Activated T-cell treated with anti-CD3 and anti-CD28 coated beads, Interleukin-2, amount 50 U/mL, for 48 hours (primary cell): ENCODE data around the gene BCL11B.

Experiments used
- DNase-seq, 2 experiments: peaks; one replicate each; pipeline ENCODE4 v3.0.0-alpha.2; 2020

The BCL11B gene

DNA sequence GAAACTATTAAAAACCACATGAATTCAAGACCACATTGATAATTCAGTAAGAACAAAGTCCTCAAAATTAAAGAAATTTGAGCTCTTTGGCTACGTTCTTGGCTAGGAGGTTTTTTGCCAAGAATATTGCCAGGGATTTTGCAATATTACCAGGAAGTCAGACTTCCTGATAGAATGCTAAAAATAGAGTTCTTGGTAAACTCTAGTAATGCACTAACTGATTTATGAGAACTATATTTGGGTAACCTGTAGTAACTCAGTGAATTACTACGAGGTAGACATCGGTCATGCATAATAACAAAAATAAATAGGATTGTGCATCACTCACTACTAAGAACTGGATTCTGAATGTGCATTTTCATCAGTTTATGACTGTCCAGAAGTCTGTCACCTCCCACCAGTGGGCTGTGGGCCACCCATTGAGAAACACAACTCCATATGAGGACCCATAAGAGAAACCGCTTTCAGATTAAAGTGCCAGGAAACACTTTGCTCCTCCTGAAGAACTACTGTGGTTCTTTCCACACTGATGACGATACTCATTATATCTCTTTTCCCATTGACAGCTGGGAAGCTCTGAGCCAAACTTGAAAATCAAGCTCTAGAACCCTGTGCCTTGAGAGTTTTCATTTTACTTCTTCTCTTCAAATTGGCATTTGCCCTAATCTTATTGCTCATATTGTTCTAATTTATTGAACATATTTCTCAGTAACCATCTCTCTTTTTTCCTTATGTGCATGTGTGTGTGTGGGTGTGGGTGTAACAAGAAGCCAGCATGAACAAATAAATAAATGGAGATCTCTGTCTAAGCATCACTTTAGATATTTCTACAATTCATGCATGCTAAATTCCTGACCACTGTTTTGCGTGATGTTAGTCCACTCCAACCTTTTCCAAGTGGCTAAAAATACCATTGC lies 116.6 kb downstream of the BCL11B start:
- peak in 1 of 2 experiments; percentile 18 for DNase-seq

DNA sequence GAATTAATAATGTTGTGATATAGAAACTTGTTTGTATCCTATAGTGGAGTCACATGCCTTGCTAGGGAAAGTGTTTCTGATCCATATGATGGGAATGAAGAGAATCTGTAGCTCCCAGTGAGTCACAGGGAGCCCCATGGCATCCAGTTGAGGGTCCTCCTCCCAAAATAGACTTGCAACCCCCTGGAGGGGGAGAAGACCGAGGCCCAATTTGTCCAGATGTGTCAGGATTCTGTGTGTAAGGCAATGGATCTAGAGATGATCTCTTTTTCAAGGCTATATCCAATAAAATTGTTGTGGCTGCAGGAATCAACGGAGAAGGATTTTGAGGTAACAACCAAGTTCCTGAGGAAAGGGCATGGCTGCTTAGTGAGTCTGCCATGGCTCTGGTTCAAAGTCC lies 121.8 kb downstream of the BCL11B start:
- DNase-seq, result no peak

DNA sequence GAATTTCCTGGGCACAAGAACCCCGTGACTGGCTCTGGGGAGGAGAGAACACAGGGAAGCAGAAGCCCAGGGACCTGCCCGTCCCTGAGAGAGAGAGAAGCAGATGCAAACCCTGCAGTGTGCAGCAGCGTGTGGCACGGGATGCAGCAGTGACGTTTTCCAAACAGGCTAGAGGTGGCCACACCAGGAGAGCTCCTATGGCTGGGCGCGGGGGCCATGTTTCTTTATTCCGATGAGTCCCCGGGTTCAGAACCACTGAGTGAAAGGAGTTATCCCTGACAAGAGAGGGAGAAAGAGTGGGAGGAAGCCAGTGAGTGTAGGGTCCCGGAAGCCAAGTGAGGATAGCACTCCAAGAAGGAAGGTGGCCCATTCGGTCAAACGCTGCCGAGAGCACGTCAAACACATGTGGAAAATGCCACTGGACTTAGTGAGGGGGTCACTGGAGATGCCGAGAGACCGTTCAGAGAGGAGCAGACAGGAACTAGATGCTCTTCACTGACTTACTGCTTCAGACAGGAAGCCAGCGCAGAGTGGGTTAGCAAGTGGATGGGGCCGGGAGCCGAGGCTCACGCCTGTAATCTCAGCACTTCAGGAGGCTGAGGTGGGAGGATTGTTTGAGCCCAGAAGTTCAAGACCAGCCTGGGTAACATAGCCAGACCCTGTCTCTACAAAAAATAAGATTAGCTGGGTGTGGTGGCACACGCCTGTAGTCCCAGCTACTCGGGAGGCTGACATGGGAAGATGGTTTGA lies 123.0 kb downstream of the BCL11B start:
- no peak for DNase-seq

DNA sequence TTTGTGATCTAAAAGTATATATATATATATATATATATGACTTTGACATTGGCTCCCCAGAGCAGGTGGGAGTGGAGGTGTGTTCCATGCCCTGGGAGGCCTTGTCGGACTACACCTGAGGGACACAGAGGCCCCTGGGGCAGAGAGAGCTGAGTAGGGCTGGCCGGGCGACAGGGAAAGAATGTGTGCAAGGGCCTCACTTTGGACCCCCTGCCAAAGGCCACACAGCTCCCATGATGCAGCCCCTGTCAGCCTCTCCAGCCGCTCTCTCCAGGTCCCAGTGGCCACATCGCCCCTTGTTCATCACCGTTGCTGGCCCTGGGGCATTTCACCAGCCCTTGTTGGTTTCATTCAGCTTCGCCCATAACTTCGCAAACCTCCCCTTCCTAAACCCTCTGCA lies 123.9 kb downstream of the BCL11B start:
- DNase-seq, result no peak

DNA sequence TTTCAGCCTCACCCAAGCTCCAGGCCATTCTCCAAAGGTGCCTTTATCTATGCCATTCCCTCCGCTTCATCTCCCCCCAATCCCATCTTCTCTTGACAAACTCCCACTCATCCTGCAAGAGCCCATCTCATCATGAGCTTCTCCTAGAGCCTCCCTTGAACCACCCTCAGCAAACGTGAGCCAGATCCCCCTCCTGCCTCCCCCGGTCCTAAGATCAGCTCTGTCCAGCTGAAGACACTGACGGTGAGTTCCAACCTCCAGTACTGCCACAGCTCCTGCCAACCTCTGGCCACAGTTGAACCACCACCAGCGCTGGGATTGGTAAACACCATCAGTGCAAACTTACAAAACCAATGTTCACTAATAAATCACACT lies 124.6 kb downstream of the BCL11B start:
- no peak for DNase-seq

DNA sequence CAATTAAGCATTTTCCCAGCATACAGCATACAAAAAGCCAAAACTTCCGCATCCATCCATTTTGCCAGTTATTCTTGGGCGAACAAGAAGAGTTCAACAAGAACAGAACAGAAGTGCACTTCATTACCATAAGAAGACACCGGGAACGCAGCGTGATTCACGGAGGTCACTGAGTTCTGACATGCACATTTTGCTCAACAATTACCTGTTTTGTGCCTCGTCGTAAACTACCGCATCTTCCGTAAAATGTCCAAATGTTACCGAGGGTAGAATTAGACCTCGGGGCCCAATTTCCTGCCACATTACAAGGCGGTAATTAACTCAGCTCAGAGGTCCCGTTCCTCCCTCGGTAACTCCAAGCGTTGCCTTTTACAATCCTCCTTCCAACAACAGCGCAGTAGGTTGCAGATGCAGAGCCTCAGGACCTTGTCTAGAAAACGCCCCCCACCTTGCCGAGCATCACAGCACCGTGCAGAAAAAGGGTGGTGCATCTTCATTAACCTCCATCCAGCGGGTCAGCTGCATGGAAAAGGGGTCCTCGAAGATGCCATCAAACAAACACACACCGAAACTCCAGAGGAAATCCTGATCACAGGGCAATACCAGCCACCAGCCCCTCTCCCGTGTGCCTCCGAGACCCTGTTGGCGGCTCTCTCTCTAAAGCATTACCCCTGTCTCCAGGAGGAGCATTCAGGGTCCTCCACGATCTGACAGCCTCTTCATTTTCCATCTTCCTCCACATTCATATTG lies 125.2 kb downstream of the BCL11B start:
- no peak for DNase-seq

DNA sequence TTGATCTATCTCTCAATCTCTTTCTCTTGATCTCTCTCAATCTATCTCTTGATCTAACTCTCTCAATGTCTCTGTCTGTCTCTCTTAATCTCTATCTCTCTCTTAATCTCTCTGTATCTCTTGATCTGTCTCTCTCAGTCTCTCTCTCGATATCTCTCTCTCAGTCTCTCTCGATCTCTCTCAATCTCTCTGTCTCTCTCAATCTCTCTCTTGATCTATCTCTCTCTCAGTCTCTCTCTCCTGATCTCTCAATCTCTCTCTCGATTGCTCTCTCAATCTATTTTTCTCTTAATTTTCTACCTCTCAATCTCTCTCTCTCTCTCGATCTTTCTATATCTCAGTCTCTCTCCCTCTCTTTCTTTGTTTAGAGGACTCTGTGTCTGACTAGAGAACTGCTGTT lies 126.7 kb downstream of the BCL11B start:
- DNase-seq, result no peak

DNA sequence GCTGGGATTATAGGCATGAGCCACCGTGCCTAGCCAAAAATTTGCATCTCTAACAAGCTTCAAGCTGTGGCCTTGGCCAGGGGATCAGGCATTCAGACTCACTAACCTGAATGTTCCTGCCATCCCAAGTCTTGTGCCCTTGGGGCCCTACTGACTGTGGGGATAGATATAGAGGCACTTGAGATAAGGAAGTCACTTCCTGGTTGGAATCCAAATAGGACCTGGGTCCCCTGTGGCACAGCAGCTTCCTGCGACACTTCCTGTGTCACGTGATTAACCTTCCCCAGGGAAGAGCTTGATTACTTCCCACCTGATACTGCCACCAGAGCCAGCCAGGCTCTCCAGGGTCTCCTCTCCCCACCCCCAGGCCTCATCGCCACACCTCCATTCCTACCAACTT lies 128.2 kb downstream of the BCL11B start:
- no peak for DNase-seq

DNA sequence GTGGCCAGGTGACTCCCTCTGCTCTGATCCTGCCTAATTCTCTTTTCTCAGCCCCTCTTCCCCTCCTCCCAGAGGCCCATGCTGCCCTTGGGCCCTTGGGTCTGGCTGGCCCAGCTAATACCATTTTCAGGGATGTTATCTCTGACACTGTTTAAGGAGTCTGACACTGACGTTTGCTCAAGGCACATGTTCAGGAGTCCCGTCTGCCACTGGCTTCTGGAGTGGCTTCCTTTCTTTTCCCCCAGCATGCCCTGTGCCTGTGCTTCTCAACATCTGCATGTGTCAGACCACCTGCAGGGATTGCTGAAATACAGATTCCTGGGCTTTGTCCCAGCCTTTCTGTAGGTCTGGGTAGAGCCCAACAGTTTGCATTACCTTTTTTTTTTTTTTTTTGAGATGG lies 128.9 kb downstream of the BCL11B start:
- DNase-seq, result no peak

DNA sequence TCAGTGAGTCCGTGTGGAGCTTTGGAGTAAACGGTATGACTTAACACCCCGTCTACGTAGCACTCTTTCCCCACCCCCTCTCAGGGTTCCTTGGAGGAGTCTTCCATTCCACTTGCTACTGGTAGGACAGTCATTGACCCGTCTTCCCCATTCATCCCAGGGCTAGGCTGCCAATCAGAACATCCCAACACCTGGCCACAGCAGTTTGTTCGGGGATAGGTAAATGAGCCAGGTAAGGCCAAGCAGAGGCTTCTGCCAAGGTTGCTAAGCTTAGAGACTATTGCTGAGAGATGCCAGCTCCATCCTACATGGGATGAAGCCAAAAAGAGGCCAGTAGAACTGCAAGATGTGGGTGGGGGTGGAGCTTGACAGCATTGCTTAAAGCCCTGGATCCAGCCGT lies 130.8 kb downstream of the BCL11B start:
- no peak for DNase-seq

DNA sequence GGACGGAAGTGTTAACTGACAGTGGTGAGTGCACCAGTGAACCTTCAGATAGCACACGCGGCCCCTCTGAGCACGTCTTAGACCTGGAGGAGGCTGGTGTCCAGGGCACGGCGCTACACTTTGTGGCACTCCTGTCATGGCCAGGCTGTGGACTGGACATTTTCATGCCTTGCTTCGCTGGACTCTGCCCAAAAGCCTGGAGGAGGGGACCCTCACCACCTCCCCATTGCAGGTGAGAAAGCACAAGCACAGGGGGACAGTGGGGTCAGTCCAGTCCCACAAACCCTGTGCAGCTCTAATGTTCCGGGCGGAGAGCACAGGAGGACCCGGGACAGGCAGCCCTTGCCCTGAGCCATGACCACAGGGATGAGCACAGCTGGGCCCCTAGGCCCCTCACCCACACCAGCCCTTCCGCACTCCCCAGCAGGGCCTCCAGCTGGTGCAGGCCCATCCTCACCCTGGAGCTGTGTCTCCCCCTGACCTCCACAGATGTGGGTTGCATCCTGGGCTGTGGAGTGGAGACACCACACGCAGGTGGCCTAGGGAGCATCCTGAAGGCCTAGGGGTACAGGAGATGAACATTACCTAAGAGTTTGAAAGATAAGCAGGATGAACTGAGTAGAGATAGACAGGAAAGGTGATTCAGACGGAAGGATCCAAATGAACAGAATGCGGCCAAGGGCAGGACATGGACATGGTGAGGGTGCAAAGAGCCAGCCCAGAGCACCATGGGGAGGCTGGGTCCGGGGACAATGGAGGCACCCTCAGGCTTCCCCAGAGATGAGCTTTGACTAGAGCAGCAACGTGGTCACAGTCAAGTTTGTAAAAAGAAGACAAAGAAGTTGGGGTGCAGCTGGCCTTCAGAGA lies 132.8 kb downstream of the BCL11B start:
- no peak for DNase-seq

DNA sequence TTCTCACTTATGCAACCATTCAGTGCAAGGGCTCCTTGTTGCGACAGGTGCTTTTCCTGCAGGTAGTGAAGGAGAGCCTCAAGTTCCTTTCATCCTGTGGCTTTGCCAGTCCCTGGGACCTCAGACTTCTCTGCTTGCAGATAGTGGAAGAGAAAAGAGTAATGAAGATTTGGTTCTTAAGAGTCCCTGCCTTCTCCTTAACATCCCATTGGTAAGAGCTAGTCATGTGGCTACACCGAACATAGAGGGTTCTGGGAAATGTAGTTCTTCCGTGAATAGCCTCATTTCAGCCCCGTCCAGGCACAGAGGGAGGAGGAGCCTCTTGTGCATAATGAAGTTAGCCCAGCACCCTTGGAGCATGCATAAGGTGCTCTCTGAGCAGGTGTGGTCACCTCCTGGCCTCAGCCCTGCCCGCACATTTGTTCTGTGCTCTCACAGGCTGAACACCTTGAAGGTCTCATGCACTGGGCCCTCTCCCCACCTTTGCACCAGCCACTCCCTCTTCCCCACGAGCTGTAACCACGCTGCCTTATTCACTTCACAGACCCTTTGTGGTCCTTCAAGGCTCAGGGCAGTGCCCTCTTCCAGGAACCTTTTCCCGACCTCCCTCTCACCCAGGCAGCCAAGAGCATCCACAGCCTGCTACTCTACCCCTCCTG lies 134.0 kb downstream of the BCL11B start:
- DNase-seq, result no peak

DNA sequence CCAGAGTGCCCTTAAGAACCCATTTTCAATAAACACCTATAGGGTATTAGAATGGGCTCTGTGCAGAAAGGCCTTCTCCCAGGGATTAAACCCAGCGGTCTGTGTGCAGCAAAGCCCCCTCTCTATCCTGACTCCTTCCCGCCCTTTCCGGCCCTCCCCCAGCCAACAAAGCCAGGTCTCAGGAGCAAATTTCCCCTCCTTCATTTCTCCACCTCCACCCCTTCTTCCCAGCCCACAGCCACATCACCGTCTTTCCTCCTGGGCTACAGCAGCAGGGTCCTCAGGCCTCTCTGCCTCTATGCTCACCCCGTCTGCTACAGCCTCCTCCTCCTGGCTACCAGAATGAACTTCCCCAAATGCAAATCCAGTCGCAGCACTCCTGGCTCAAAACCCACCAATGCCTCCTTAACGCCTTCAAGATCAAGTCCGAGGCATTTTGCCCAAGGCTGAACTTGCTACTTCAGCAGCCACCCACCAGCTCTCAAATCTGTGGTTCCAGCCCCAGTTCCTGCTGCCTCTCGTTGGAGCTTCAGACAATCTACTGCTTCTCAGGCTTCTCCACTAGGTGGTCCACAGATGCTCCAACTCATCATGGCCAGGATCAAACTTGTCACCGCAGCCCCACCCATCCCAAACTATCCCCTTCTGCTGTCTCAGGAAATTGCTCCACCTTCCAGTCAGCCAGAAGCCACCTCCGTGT lies 134.8 kb downstream of the BCL11B start:
- DNase-seq, result no peak

DNA sequence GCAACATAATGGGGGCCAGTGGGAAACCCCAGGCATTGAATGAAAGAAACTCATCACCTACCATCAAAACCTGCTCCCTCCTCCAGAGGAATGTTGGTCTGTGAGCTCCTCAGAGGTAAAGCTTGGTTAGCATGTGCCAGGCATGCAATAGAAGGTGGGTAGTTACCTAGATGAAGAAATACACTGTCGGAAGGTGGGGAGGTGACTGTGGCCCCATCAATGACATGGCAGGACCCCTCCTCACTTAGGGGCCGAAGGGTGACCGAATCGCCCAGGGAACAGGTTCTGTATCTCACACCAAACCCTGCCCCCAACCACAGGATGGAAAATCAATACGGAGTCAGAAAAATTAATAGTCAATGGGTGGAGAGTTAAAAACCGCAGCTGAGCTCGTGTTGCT lies 135.6 kb downstream of the BCL11B start:
- DNase-seq, result peak in 1 of 2 experiments; percentile 2

DNA sequence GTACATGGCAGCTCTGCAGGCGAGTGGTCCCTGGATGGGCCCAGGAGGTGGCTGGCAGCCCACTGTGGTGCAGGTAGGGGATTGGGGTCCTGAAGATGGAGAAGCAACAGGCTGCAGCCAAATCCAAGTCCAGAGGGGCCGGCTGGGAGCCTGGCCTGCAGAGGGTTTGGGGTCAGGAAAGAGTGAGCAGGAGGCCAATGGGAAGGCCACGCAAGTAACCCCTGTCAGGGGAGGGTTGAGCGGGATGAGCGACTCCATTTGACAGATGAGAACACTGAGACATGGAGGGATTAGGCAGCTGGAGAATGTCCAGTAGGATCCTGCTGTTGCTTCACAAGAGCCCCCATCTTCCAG lies 136.0 kb downstream of the BCL11B start:
- peak; percentile 3 to 4 for DNase-seq

DNA sequence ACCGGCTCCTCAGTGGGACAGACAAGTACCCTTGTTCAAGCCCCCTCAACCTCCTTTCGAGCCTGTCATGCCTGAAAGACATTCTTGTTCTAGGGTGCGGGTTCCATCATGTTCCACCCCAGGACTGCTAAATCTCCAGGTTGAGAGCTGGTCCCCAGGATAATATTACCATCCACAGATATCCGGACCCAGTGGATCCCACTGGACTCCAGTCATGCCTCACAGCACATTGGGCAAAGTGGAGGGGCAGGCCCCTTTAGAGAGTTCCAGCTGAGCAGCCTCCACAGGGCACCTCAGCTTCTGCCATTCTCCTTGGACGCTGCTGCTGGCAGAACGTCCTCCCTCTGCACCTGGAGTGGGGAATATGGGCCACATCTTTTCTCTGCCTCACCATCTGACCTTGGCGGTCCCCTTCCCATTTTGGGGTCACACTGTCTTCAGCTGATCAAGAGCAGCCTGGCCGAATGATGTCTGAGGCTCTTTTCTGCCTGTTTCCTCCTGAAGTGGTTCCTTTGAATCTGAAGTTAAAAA lies 137.4 kb downstream of the BCL11B start:
- peak in 1 of 2 experiments; percentile 7 for DNase-seq

DNA sequence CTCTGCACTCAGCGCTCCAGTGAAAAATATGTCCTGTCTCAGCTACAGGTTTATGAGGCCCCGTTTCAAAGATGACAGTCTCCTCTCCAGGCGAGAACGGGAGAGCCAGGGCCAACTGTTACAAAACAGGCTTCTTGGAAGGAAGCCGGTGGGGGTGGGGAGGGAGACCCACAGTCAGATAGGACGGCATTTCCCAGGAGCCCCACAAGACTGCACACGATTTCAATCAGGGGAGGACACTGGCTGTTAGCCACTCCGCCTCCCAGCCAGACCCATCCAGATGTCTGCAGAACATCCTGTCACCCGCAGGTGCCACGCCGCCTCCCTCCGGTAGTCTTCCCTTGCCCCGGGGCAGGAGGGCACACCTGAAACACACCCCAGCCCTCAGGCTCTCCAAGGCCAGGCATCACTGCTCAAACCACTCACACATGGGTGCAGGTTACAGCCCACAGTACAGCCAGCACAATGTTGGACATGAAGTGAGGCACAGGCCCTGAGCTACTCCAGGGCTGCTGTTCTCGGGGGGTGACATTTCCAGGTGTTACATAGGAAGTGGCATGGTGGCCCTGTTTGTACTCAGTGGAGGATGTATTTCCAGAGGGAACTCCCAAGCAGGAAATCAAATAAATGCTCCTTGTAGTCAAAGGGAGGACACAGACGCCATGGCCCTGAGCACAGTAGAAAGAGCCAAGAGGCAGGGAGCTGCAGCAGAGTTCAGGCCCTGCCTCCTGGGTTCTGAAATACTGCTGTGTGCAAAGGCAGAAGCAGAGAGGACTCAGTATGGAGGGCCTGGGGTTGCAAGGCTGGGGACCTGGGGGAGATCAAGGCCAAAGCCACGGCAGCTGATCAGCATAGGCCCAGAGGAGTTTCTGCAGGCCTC lies 138.1 kb downstream of the BCL11B start:
- DNase-seq, result peak; percentile 14 to 18

DNA sequence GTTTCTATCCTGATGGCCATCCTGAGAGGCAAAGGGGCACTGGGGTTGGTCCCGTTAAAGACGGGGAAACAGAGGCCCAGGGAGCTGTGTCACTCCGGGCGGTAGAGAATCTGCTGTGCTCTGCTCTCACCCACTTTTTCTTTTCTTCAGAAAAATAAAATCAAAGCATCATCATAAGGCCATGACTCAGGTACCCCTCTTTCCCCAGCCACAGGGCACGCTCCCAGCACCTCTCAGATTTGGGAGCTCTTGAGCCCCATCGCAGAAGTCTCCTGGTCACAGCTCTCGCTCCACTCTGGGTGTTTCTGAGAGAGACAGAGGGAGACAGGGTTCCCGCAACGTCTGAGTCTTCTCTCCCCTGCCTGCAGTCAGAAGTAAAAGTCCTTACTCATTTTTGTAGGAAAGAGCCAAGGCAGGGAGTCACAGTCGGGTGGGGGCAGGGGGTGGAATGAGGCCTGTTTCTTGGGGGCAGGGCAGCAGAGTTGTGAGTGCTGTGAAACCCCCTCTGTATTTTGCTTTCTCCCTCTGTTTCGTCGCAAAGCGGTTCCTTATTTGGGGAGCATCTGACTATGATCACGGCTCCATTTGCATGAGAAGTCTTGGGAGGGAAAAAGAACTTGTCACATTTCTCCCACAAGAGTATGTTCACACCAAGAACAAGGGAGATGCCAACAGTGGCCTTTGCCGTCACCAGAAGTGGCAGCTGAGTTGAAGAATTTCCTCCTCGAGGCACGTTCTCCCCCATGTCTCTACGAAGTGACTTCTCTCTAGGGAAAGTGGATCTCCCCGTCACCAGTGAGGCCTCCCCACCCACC lies 139.0 kb downstream of the BCL11B start:
- DNase-seq, result peak; percentile 11 to 12

DNA sequence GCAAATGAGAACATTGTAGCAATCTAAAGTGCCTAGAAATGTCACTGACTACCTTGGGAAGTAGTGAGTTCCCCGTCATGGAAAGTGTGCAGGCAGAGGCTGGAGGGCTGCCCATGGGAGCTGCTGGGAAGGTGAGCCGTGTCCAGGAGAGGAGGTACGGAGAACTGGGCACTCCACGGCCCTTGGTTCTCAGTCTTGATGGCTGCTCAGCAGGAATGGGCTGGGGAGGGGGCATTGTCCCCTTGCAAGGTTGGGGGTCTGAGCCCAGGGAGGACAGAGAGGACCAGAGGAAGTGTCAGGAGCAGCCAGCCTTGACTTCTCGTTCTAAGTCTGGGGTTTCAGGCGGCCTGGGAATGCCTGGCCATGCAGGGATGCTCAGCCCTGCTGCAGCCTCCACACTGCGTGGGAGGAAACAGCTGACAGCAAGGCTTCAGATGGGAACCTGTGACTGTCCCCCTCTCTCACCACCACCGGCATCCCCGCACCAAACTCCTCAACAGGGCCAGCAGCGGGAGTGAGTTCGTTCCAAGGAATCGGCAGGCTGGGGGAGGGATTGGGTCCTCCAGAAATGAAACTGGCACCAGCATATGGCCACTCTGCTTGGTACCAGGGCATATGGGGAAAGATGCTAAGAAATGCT lies 140.2 kb downstream of the BCL11B start:
- DNase-seq, result peak; percentile 4 to 10
